Endodermal cell (in vitro differentiated cells): ENCODE measurements around the gene SPNS1. TPM values are rescaled to one million over a fixed set of nuclear protein-coding genes. Genes with fewer than 3 reads are reported as not detected.

Experiments used
- DNase-seq: peaks from one replicate; pipeline ENCODE4 v3.0.0-alpha.2; 2017
- H3K27ac ChIP-seq: 2 replicates; pipeline ENCODE4 v1.5.1; 2013; ENCODE audit warnings: mild to moderate bottlenecking, low read depth, low read length, moderate library complexity
- H3K27me3 ChIP-seq: 2 replicates; pipeline ENCODE4 v1.6.1; 2013; ENCODE audit warnings: mild to moderate bottlenecking, low read length, moderate library complexity; ENCODE audit not compliant: insufficient read depth, control insufficient read depth, poor library complexity, severe bottlenecking
- H3K36me3 ChIP-seq: 2 replicates; pipeline ENCODE4 v1.7.0; 2013; ENCODE audit warnings: mild to moderate bottlenecking, low read length, moderate library complexity; ENCODE audit not compliant: control insufficient read depth, insufficient read depth
- H3K4me1 ChIP-seq: one replicate; pipeline ENCODE4 v1.7.0; 2013; ENCODE audit warnings: low read length; ENCODE audit not compliant: control insufficient read depth, insufficient read depth
- H3K4me3 ChIP-seq: 2 replicates; pipeline ENCODE4 v1.5.1; 2013; ENCODE audit warnings: mild to moderate bottlenecking, low read length, moderate library complexity
- H3K9ac ChIP-seq: 2 replicates; pipeline ENCODE4 v1.6.1; 2013; ENCODE audit warnings: mild to moderate bottlenecking, low read length, moderate library complexity; ENCODE audit not compliant: poor library complexity, severe bottlenecking; ENCODE audit errors: extremely low read depth
- H3K9me3 ChIP-seq: 2 replicates; pipeline ENCODE4 v1.6.1; 2013; ENCODE audit warnings: mild to moderate bottlenecking, low read length, moderate library complexity; ENCODE audit not compliant: control insufficient read depth
- H3K27ac Mint-ChIP-seq: 2 replicates; pipeline ENCODE4 v1.8.0; 2020; ENCODE audit warnings: mixed read lengths
- H3K27me3 Mint-ChIP-seq: 2 replicates; pipeline ENCODE4 v1.8.0; 2021; ENCODE audit warnings: mild to moderate bottlenecking, mixed read lengths; ENCODE audit not compliant: insufficient read depth
- H3K36me3 Mint-ChIP-seq: 2 replicates; pipeline ENCODE4 v1.8.0; 2020; ENCODE audit warnings: low read depth, mixed read lengths
- H3K4me1 Mint-ChIP-seq: 2 replicates; pipeline ENCODE4 v1.8.0; 2020; ENCODE audit warnings: mixed read lengths
- H3K4me3 Mint-ChIP-seq: 2 replicates; pipeline ENCODE4 v1.8.0; 2020; ENCODE audit warnings: mild to moderate bottlenecking, moderate library complexity, mixed read lengths
- H3K9me3 Mint-ChIP-seq: 2 replicates; pipeline ENCODE4 v1.8.0; 2020; ENCODE audit warnings: mild to moderate bottlenecking, mixed read lengths
- CTCF ChIP-seq: fragments of 200-600 bp; sonication (generic); conservative IDR thresholded peaks from 2 replicates; pipeline ENCODE4 v1.5.0; 2021; ENCODE audit warnings: antibody characterized with exemption, mild to moderate bottlenecking
- WGBS, 2 experiments: methylation state at CpG; one replicate each; pipeline versions ENCODE4 v1.1.5 to v1.1.7; 2013; ENCODE audit warnings: missing lambda C conversion rate in 2 of 2, mixed read lengths in 1 of 2; ENCODE audit not compliant: insufficient coverage in 1 of 2, insufficient read length in 1 of 2; 5-methylcytosine and 5-hydroxymethylcytosine counted together
- total RNA-seq, 2 donors: library from RNA; stranded (reverse); fragmentation: NEBNext Ultra II Directional in 1 of 2; extraction: Animal tissue kit (Norgen Biotek cat#: 25700) in 1 of 2; gene quantifications; 2 replicates in 1 of 2; 3 replicates in 1 of 2; pipeline ENCODE4 v1.2.1, GENCODE V29; 2021

SPNS1 gene
- total RNA-seq, 2 donors from 2014 or later = 54.9 to 55.2 TPM

- Histone ChIP-seq H3K36me3 (no peaks in the 10 kb centered on the region), H3K27me3 (no peaks in the 10 kb centered on the region), H3K9me3 (no peaks in the 10 kb centered on the region), H3K27ac (no peak overlapping the region), H3K9ac (no peak overlapping the region), H3K4me3 (no peak overlapping the region), H3K4me1 (no peaks in the 10 kb centered on the region)
- H3K9me3 Mint-ChIP-seq = no peaks in the 10 kb centered on the region
- H3K27ac Mint-ChIP-seq = no peak overlapping the region
- no peak for DNase-seq
- TF ChIP-seq CTCF = no peak
- H3K4me1 Mint-ChIP-seq = peaks cover 5% of the 10 kb centered on the region
- no peak overlapping the region for H3K4me3 Mint-ChIP-seq
- 67 to 92% methylated on average over 1 to 5 of the region's 5 CpGs for WGBS, 2 experiments
- no peaks in the 10 kb centered on the region for H3K36me3 Mint-ChIP-seq
- H3K27me3 Mint-ChIP-seq = no peaks in the 10 kb centered on the region
Measured at GRCh38 chr16:29024278-29024677, 49.7 kb downstream of the SPNS1 start.

DNA sequence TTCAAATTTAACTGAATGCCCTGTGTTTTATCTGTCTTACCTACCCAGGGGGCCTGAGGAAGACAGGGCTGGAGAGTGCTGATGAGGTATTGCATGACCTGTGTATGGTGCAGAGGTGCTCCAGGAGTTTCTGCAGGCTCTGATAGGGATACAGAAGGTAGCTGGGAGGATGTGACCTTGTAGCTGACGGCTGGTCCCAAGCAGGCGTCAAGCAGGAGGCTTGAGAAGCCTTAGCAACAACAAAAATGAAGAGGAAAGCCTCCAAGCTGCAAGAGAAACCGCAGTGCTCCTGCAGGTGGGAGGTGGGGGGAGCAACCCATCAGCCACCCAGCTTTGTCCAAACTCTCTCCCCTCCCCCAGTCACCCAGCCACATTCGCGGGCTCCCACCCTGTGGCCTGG, 50.6 kb downstream of the SPNS1 start:
- Histone ChIP-seq H3K27ac (no peak overlapping the region), H3K9me3 (no peaks in the 10 kb centered on the region), H3K27me3 (no peaks in the 10 kb centered on the region), H3K9ac (no peak overlapping the region), H3K4me3 (no peak overlapping the region), H3K36me3 (no peaks in the 10 kb centered on the region), H3K4me1 (no peaks in the 10 kb centered on the region)
- Mint-ChIP-seq H3K27me3 (no peaks in the 10 kb centered on the region), H3K4me1 (peaks cover 7% of the 10 kb centered on the region), H3K9me3 (no peaks in the 10 kb centered on the region), H3K4me3 (no peak overlapping the region), H3K27ac (no peak overlapping the region), H3K36me3 (no peaks in the 10 kb centered on the region)
- TF ChIP-seq CTCF = no peak
- DNase-seq = no peak
- WGBS, 2 experiments = 78 to 92% methylated on average over 2 to 5 of the region's 5 CpGs

GRCh38 chr16:29025735-29026134, 51.2 kb downstream of the SPNS1 start:
- Mint-ChIP-seq H3K36me3 (no peaks in the 10 kb centered on the region), H3K4me3 (no peak overlapping the region), H3K27ac (no peak overlapping the region), H3K27me3 (no peaks in the 10 kb centered on the region), H3K4me1 (peaks cover 7% of the 10 kb centered on the region), H3K9me3 (no peaks in the 10 kb centered on the region)
- no peak overlapping the region for H3K9ac ChIP-seq
- 88 to 100% methylated on average over 3 to 4 of the region's 4 CpGs for whole genome bisulfite sequencing, 2 experiments
- DNase-seq = no peak
- H3K27me3 ChIP-seq = no peaks in the 10 kb centered on the region
- H3K4me1 ChIP-seq = no peaks in the 10 kb centered on the region
- no peaks in the 10 kb centered on the region for H3K9me3 ChIP-seq
- H3K36me3 ChIP-seq = no peaks in the 10 kb centered on the region
- TF ChIP-seq CTCF = no peak
- H3K4me3 ChIP-seq = no peak overlapping the region
- no peak overlapping the region for H3K27ac ChIP-seq
